Fibroblast of the aortic adventitia (primary cell): Measurements from ENCODE around the gene RBPJ. TPM values are rescaled to one million over a fixed set of nuclear protein-coding genes. Genes with fewer than 3 reads are reported as not detected.

Experiments used
- DNase-seq: peaks from one replicate; pipeline ENCODE4 v3.0.0-alpha.2; 2010; ENCODE audit warnings: low read depth
- H3K4me3 ChIP-seq: 2 replicates; pipeline ENCODE4 v1.5.1; 2011; ENCODE audit warnings: low read depth, mild to moderate bottlenecking, control low read depth, low read length, moderate library complexity
- total RNA-seq: library from RNA; depleted of rRNA; stranded (reverse); fragments of >200 nt; gene quantifications from 2 replicates; pipeline ENCODE4 v1.2.3, GENCODE V29; 2012; ENCODE audit warnings: low replicate concordance
- TF ChIP-seq, protein P1 (sequence below): IDR thresholded peaks from 2 replicates; pipeline ENCODE4 v1.5.1; 2011; ENCODE audit warnings: mild to moderate bottlenecking, low read length, control low read depth, inconsistent platforms; ENCODE audit not compliant: insufficient read depth

RBPJ gene
- total RNA-seq, 1 donor, result 264 TPM

GRCh38 chr4:26334366-26334765 is 13.6 kb downstream of the RBPJ start:
- DNase-seq, result no peak

GRCh38 chr4:26337612-26338011 is 16.8 kb downstream of the RBPJ start:
- DNase-seq, result no peak

More at GRCh38 chr4:26334366-26334765, 13.6 kb downstream of the RBPJ start:
- no peak overlapping the region for H3K4me3 ChIP-seq
- TF ChIP-seq, protein P1, sequence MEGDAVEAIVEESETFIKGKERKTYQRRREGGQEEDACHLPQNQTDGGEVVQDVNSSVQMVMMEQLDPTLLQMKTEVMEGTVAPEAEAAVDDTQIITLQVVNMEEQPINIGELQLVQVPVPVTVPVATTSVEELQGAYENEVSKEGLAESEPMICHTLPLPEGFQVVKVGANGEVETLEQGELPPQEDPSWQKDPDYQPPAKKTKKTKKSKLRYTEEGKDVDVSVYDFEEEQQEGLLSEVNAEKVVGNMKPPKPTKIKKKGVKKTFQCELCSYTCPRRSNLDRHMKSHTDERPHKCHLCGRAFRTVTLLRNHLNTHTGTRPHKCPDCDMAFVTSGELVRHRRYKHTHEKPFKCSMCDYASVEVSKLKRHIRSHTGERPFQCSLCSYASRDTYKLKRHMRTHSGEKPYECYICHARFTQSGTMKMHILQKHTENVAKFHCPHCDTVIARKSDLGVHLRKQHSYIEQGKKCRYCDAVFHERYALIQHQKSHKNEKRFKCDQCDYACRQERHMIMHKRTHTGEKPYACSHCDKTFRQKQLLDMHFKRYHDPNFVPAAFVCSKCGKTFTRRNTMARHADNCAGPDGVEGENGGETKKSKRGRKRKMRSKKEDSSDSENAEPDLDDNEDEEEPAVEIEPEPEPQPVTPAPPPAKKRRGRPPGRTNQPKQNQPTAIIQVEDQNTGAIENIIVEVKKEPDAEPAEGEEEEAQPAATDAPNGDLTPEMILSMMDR, result no peak

GRCh38 chr4:26342328-26343037 is 21.7 kb downstream of the RBPJ start:
- no peak overlapping the region for H3K4me3 ChIP-seq

More at GRCh38 chr4:26337612-26338011, 16.8 kb downstream of the RBPJ start:
- TF ChIP-seq, protein P1, result no peak
- H3K4me3 ChIP-seq, result no peak overlapping the region

DNA sequence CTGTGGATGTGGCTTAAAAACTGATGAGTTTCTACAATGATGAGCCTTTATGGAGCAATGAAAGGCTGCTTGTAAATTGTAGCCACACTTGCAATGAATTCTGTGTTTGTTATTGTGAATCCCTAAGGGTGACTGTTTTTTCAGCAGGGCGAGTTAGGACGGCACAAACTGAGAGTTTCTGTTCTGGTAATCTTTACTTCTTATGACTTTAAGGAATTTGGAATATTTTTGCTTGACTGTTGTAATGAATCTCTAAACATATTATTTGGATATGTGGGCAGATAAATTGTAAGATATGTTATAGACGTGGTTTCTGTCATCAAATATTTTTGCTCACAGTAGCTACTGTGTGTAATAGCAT is 22.2 kb downstream of the RBPJ start:
- TF ChIP-seq, protein P1, result no peak
- no peak overlapping the region for H3K4me3 ChIP-seq
- DNase-seq, result peak; percentile 36

More at GRCh38 chr4:26342328-26343037, 21.7 kb downstream of the RBPJ start:
- TF ChIP-seq, protein P1, result no peak
- DNase-seq, result peak; percentile 83

GRCh38 chr4:26344901-26345564 is 24.2 kb downstream of the RBPJ start:
- H3K4me3 ChIP-seq, result no peak overlapping the region
- TF ChIP-seq, protein P1, result no peak
- no peak for DNase-seq

GRCh38 chr4:26345565-26345938 is 24.7 kb downstream of the RBPJ start:
- TF ChIP-seq, protein P1, result no peak
- DNase-seq, result no peak
- no peak overlapping the region for H3K4me3 ChIP-seq

GRCh38 chr4:26346203-26346620 is 25.4 kb downstream of the RBPJ start:
- peak; percentile 58 for DNase-seq
- TF ChIP-seq, protein P1, result no peak
- no peak overlapping the region for H3K4me3 ChIP-seq
